HuH-7.5 (cell line): Measurements from ENCODE around the gene TPCN1.
A peak's percentile ranks its signal among the peaks of the same experiment; 100 is the strongest.

Experiments
- DNase-seq: peaks from one replicate; pipeline ENCODE4 v3.0.0; 2011; ENCODE audit warnings: low spot score

The TPCN1 gene

GRCh38 chr12:113310489-113310888 lies 89.2 kb downstream of the TPCN1 start:
- DNase-seq, result no peak

GRCh38 chr12:113314121-113314529 lies 92.9 kb downstream of the TPCN1 start:
- DNase-seq, result no peak

GRCh38 chr12:113315358-113315757 lies 94.1 kb downstream of the TPCN1 start:
- no peak for DNase-seq

DNA sequence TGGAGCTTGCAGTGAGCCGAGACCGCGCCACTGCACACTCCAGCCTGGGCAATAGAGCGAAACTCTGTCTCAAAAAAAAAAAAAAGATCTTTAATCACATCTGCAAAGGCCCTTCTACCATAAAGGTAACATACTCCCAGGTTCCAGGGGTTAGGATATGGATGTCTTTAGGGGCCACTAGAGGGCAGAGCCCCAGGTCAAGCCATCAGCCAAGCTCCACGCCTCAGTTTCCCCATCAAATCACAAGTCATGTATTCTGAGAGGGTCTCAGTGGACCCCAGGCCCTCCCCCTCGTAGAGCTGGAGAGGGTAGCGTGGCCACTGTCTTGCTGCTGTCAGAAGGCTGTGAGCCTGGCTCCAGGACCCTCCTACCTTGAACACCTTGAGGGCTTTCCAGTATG lies 94.9 kb downstream of the TPCN1 start:
- DNase-seq, result no peak

- DNase-seq, result no peak
Observed at GRCh38 chr12:113317122-113317521, 95.9 kb downstream of the TPCN1 start.

- no peak for DNase-seq
Observed at GRCh38 chr12:113318046-113318656, 96.9 kb downstream of the TPCN1 start.

DNA sequence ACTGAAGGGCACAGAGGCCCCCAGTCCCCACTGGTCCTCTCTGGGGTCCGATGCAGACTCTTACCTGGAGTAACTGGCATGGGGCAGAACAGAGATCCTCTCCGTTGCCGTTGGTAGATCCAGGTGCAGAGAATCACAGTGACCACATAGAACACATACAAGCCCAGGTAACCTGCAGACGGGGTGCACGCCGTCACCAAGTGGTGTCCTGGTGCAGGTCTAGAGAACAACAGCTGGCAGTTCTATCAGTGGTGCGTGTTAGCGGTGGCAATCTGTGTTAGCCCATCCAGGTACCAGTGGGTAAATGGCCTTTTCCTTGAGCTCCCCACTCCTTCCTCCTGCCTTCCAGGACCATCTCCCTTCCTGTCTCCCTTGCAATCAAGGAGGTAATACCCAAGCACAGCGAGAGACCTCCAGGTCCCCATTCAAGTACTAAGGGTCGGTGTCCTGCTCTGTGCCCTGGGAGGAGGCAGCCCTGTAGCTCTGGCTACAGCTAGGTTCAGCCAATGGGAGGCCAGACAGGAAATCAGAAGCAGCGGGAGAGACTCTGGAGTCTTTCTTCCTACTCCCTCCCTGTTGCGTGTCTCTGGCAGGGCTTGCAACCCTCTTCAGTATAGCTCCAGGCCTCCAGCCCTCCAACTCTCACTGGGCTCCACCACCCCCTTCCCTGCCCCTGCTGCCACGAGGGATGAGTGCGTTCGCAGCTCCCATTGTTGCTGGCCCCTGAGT lies 97.8 kb downstream of the TPCN1 start:
- no peak for DNase-seq

DNA sequence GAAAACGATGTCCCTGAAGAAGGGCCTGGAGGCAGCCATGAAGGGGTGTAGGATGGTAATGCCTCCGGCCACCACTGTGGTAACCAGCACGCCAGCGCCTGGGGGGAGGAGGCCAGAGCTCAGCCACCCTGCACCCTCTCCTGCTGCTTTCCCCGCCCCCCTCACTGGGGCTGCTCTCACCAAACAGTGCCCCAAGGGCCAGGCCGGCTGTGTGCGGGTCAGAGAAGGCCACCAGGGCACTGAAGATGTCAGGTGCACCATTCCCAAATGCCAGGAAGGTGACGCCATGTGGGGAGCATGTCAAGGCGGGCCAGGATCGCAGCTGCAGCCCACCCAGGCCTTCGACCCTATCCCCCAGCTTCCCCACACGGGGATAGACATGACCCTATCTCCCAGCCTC lies 99.1 kb downstream of the TPCN1 start:
- DNase-seq, result no peak

DNA sequence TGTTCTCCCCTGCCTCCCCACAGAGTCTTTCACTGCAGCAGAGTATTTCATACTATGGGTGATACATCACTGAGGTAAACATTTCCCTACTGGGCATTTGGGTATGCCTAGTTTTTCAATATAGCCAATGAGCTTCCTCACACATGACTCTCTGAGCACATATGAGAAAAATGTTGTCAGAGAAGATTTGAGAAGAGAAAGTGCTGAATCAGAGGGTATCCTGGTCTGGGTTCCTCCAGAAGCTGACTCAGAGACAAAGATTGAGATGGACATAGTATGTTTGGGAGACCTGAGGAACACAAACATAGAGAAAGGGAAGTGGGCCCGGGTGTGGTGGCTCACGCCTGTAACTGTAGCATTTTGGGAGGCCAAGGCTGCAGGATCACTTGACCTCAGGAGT lies 101.1 kb downstream of the TPCN1 start:
- no peak for DNase-seq

DNA sequence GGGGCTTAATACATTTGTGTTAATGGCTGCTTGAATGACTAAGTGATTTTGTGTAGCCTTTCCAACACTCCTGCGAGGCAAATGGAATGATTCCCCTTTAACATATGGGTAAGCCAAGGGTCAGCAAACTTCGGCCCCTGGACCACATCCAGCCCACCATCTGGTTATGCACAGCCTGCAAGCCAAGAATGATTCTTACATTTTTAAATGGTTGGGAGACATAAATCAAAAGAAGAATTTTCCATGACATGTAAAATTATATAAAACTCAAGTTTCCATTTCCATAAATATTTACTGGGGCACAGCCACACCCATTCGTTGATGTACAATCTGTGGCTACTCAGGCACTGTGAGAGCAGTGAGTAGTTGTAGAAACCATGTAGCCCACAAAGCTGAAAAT lies 104.7 kb downstream of the TPCN1 start:
- no peak for DNase-seq

GRCh38 chr12:113326775-113327395 lies 105.6 kb downstream of the TPCN1 start:
- no peak for DNase-seq

DNA sequence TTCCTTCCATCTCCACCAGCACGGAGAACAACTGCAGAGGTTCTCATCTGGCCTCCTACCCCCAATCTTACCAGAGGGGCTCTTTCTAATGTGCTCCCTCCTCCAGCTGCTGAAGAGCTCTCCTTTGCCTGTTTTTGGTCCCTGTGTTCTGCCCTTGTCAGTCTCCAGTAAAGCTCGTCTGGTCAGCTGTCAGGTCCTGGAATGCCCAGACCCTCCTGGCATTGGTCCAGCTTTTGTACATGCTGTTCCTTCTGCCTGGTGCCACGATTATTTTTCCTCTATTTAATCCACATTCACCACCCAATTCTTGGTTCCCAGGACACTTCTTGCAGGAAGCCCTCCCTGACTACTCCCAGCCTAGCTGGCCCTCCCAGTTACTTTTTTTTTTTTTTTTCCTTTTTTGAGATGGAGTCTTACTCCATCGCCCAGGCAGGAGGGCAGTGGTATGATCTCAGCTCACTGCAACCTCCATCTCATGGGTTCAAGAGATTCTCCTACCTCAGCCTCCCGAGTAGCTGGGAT lies 107.2 kb downstream of the TPCN1 start:
- no peak for DNase-seq

DNA sequence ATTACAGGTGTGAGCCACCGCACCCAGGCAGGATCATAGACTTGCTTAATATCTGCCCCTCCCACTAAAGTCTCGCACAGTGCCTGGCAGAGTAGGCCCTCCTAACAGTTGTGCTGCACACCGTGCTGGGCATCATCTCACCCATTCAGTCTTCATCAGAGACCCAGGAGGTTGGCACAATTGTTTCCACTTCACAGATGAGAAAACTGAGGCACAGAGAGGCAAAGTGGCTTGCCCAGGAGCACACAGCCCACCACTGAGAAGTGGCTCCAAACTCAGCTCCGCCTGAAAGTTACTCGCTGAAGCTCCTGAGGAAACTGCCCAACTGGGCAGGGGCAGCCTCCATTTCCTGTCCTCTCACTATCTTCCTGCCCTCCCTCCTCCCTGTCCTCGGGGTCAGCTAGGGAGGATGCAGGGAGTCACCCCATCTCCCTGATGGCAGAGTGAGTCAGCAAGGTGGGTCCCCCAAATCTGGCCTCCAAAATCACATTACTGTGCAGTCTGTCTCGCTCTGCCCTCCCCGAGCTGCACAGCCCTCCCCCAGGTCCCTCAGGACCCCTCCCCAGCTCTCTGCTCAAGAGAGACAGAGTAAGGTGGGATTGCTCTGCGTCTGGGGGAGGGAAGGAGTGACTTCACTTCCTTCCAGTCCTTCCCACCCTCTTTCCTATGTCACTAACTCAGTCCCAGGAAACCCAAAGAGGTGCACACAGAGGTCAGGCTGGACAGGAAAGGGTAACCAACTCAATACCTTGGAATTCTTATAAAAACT lies 107.9 kb downstream of the TPCN1 start:
- no peak for DNase-seq

GRCh38 chr12:113329791-113330417 lies 108.6 kb downstream of the TPCN1 start:
- DNase-seq, result no peak

- no peak for DNase-seq
Observed at GRCh38 chr12:113330505-113330904, 109.2 kb downstream of the TPCN1 start.

DNA sequence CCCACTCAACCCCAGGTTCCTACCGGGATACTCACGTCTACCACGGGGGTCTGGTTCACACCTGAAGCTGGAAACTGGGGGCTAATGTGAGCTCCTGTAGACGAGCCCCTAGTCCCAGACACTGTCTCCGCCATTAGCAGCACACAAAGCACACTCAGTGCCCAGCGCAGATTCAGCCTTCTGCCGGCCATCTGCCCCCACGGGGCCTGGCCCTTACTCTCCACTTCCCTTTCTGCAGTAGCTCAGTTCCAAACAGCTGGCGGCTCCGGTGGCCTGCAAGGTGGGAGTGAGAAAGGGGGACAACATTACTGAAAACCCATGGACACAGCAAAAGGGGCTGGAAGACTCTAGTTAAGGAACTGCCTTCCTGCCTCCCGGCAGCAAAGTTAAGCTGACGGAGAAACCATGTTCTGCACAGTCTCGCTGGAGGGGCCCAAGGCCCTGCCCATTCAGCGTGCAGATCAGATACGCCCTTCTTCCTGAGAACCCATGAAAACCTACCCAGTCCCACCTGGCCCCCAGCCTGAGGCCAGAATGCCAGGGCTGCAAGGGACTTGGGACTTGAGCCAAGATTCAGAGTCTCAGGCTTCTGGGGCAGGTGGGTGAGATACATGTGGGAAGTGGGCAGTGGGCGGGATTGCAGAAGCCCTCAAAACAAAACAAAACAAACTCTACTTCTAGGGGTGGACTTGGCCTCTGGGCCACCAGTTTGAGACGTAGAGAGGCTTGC lies 111.6 kb downstream of the TPCN1 start:
- no peak for DNase-seq

DNA sequence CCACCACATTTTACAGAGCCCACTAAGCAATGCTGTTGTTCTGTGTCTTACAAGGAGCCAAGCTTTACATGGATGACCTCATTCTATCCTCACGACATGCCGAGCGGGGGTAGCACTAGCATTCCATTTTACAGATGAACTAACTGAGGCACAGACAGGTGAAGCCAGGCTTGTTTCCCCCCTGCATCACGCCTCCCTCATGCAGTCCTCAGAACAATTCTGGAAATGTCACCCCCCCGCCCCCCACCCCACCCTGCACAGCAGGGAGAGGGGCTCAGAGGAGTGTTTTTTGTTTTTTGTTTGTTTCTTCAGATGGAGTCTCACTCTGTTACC lies 112.1 kb downstream of the TPCN1 start:
- no peak for DNase-seq

- DNase-seq, result no peak
Observed at GRCh38 chr12:113333877-113334785, 112.9 kb downstream of the TPCN1 start.

GRCh38 chr12:113334786-113335539 lies 113.7 kb downstream of the TPCN1 start, which contains the start of gene SLC8B1:
SLC8B1 (minus strand) TSS chr12:113335109; CDS start chr12:113332878, 2,231 bp downstream.
- peak; percentile 77 for DNase-seq
